Mesodermal cell (in vitro differentiated cells): ENCODE measurements around the gene MACROD2.
A peak's percentile ranks its signal among the peaks of the same experiment; 100 is the strongest.

Experiments used
- H3K27ac ChIP-seq: 2 replicates; pipeline ENCODE4 v1.7.0; 2013; ENCODE audit warnings: mild to moderate bottlenecking, low read depth, low read length, moderate library complexity; ENCODE audit not compliant: severe bottlenecking
- H3K36me3 ChIP-seq: 2 replicates; pipeline ENCODE4 v1.7.1; 2013; ENCODE audit warnings: mild to moderate bottlenecking, low read length, moderate library complexity; ENCODE audit not compliant: control insufficient read depth, insufficient read depth
- H3K4me1 ChIP-seq: one replicate; pipeline ENCODE4 v1.7.1; 2013; ENCODE audit warnings: mild to moderate bottlenecking, low read length; ENCODE audit not compliant: insufficient read depth, control insufficient read depth, poor library complexity, severe bottlenecking
- H3K4me3 ChIP-seq: 2 replicates; pipeline ENCODE4 v1.7.0; 2013; ENCODE audit warnings: low read length, control low read depth, mild to moderate bottlenecking; ENCODE audit not compliant: insufficient read depth, poor library complexity, severe bottlenecking; ENCODE audit errors: extremely low read depth
- H3K9me3 ChIP-seq: 2 replicates; pipeline ENCODE4 v1.7.1; 2013; ENCODE audit warnings: mild to moderate bottlenecking, low read length, moderate library complexity; ENCODE audit not compliant: control insufficient read depth
- WGBS, 2 experiments: methylation state at CpG; one replicate each; pipeline ENCODE4 v1.1.5; 2013; ENCODE audit warnings: missing lambda C conversion rate in 2 of 2; ENCODE audit not compliant: insufficient coverage in 2 of 2; 5-methylcytosine and 5-hydroxymethylcytosine counted together

MACROD2 gene

DNA sequence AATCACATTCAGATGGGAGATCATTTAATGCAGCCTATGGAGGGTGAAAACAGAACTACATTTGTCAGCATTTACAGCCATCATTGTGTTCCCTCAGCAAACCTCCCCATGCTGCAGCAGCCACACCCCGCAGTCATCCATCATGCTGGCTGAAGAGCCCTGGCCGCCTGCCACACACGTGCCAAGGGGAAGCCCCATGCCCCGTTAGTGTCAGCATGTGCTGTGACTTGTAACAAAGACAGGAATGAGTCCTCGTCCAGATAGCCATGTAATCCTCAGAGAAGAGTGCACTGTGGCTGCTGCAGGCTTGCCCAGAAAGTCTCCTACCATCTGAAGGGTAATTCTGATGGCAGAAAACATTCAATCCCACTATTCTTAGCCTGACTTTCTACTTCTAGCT is 1480.2 kb downstream of the MACROD2 start:
- Histone ChIP-seq H3K4me3 (no peak overlapping the region), H3K27ac (no peak overlapping the region), H3K4me1 (no peaks in the 10 kb centered on the region), H3K9me3 (no peaks in the 10 kb centered on the region), H3K36me3 (no peaks in the 10 kb centered on the region)
- WGBS, 2 experiments, result 60 to 71% methylated on average over 4 to 5 of the region's 5 CpGs

DNA sequence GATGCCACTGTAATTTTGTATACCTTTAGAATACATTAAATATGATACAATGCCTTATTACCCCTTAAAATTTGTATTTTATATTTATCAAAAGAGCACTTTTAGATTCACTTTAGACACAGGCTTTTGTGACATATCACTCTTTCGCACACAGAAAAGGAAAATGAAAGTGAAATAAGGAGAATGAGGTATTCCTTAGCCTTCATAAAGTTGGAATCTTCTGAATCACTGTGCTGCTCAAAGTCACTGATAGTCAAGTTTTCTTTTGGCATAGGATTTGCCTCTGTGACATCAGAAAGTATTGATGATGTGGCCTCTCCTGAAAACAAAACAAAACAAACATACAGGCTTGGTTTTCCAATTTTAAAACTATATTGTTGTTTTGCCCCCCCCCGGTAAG is 1480.9 kb downstream of the MACROD2 start:
- Histone ChIP-seq H3K9me3 (no peaks in the 10 kb centered on the region), H3K4me1 (no peaks in the 10 kb centered on the region), H3K36me3 (no peaks in the 10 kb centered on the region), H3K4me3 (no peak overlapping the region), H3K27ac (no peak overlapping the region)
- WGBS, 2 experiments, result no CpG with 5 or more reads among the region's 2 CpGs

DNA sequence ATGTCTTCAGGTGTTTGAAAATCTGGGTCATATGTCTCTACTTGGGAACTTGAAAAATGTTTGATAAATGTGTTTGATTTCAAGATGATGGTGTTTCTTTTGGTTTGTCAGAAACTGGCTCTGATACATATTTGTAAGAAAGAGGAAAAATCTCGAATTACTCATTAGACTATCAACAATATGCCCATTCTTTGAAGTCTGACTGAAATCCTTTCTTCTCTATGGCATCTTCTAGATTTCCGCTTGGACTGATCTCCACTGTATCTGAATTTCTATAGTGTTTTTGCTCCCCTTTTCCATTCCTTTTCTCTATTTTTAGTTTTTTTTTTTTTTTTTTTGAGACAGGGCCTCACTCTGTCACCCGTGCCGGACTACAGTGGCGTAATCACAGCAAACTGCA is 1481.5 kb downstream of the MACROD2 start:
- Histone ChIP-seq H3K4me1 (no peaks in the 10 kb centered on the region), H3K36me3 (no peaks in the 10 kb centered on the region), H3K9me3 (no peaks in the 10 kb centered on the region), H3K4me3 (no peak overlapping the region), H3K27ac (no peak overlapping the region)
- 82 to 100% methylated on average over 3 of the region's 5 CpGs for WGBS, 2 experiments

DNA sequence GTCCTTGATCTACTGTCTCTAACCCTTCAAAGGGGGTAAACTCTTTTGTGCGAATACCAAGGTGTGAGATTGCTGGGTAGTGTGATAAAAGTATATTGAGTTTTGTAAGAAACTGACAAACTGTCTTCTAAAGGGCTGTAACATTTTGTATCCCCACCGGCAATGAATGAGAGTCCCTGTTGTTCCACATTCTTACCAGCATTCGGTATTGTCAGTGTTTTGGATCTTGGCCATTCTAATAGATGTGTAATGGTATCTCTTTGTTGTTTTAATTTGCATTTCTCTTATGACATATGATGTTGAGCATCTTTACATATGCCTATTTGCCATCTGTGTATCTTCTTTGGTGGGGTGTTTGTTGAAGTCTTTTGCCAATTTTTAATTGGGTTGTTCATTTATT is 1487.2 kb downstream of the MACROD2 start:
- H3K9me3 ChIP-seq, result no peaks in the 10 kb centered on the region
- WGBS, 2 experiments, result 82 to 100% methylated on average over 2 of the region's 3 CpGs
- no peaks in the 10 kb centered on the region for H3K36me3 ChIP-seq
- peaks cover 16% of the 10 kb centered on the region for H3K4me1 ChIP-seq
- no peak overlapping the region for H3K27ac ChIP-seq
- H3K4me3 ChIP-seq, result no peak overlapping the region

DNA sequence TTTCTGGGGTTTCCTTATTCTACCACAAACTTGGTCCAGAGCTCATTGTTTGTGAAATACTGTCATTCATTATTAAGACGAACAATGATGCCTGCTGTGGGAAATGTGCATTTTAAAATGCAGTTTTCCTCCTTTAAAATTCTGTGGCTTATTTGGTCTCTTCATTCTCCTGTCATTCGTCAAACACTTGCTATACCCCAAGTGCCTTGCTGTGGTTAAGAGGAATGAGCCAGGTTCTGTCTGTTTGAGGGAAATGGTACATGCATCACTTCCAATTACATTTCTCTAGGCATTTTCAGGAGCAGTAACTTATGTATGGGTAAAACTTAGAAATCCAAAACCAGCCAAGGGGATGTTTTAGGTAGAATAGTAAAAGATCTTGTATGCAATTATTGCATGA is 1490.2 kb downstream of the MACROD2 start:
- Histone ChIP-seq H3K36me3 (no peaks in the 10 kb centered on the region), H3K9me3 (no peaks in the 10 kb centered on the region), H3K4me3 (no peak overlapping the region), H3K27ac (no peak overlapping the region), H3K4me1 (peaks cover 16% of the 10 kb centered on the region)
- WGBS, 2 experiments, result 60% methylated on average over 1 of the region's 2 CpGs; no CpG with 5 or more reads in 1 of the 2 experiments

DNA sequence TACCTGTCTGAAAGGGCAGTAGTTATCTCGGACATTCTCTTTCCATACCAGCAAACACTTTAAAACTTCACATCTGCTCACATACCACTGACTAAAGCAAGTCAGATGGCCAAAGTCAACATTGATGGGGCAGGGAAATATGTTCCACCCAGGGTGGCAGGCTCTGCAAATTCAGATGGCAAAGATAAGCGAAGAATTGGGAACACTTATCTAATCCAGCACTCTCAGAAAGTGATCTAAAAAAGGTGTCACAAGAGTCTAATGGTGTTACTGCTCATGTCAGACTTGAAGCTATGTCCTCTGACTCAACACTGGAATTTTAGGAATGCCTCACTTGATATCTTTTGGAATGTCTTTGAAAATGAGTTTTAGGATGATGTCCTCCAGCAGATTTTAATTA is 1491.7 kb downstream of the MACROD2 start:
- H3K4me3 ChIP-seq, result no peak overlapping the region
- H3K27ac ChIP-seq, result peak overlapping the region; percentile 7
- WGBS, 2 experiments, result 67 to 100% methylated on average over 1 of the region's 2 CpGs

DNA sequence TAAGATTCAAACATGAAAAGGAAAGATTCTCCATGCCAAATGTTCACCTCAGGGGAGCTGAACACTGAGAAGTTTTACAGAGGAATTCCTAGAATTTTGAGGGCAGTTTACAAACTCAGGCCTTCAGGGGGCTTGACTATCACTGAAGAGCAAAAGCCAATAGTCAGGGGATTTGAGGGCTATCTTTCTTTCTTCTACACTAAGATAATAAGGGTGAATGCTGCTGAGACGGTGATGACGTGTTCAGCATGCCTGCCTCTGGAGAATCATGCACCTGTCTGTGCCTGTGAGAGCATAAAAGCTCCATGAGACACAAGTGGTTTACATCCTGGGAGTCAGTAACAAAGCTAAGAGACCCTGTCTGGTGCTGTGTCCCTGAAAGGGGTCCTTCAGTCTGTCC is 1492.4 kb downstream of the MACROD2 start:
- peak overlapping the region; percentile 64 for H3K27ac ChIP-seq
- WGBS, 2 experiments, result 75 to 80% methylated on average over 1 to 2 of the region's 2 CpGs
- H3K9me3 ChIP-seq, result no peaks in the 10 kb centered on the region
- peaks cover 16% of the 10 kb centered on the region for H3K4me1 ChIP-seq
- H3K36me3 ChIP-seq, result no peaks in the 10 kb centered on the region
- no peak overlapping the region for H3K4me3 ChIP-seq

More for the DNA sequence above, 1491.7 kb downstream of the MACROD2 start:
- Histone ChIP-seq H3K9me3 (no peaks in the 10 kb centered on the region), H3K36me3 (no peaks in the 10 kb centered on the region), H3K4me1 (peaks cover 16% of the 10 kb centered on the region)

DNA sequence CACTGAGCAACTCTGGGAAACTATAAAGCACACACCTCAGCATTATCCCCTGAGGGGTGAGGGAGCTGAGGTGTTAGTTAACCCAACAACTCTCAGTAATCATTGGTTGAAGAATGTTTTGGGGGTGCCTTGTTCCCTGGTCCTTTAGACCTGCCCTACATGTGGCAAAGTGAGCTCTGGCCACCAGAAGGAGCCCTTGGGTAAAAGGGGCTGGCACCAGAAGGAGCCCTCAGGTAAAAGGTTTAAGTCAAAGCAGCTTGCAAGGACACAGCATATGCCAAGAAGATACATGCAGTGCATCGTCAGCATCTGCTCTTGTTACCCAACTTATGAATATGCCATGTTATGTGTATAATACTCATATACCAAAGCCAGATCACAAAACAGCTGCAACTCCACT is 1496.3 kb downstream of the MACROD2 start:
- Histone ChIP-seq H3K4me3 (no peak overlapping the region), H3K36me3 (no peaks in the 10 kb centered on the region), H3K27ac (no peak overlapping the region), H3K9me3 (no peaks in the 10 kb centered on the region), H3K4me1 (peaks cover 5% of the 10 kb centered on the region)
- WGBS, 2 experiments, result no CpG with 5 or more reads among the region's 1 CpG

DNA sequence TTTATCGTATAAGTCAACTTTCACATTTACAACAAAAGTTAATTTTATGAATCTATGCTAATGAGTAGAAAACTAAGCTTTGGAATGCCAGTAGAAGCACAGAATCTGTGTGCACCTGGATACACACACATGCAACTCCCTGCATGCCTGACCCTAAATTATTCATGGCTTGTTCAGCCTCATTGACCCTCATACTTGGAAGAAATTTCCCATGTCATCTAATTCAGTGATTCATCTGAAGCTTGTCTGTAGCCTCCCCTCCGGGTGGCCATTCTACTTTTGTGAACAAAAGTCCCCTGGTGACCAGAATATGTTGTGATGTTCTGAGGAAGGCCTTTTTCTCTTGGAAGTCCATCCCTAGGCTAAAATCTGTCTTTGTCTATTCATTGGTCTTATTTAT is 1499.5 kb downstream of the MACROD2 start:
- no CpG with 5 or more reads among the region's 2 CpGs for WGBS, 2 experiments
- no peaks in the 10 kb centered on the region for H3K9me3 ChIP-seq
- H3K4me1 ChIP-seq, result peaks cover 12% of the 10 kb centered on the region
- H3K27ac ChIP-seq, result no peak overlapping the region
- no peak overlapping the region for H3K4me3 ChIP-seq
- no peaks in the 10 kb centered on the region for H3K36me3 ChIP-seq

DNA sequence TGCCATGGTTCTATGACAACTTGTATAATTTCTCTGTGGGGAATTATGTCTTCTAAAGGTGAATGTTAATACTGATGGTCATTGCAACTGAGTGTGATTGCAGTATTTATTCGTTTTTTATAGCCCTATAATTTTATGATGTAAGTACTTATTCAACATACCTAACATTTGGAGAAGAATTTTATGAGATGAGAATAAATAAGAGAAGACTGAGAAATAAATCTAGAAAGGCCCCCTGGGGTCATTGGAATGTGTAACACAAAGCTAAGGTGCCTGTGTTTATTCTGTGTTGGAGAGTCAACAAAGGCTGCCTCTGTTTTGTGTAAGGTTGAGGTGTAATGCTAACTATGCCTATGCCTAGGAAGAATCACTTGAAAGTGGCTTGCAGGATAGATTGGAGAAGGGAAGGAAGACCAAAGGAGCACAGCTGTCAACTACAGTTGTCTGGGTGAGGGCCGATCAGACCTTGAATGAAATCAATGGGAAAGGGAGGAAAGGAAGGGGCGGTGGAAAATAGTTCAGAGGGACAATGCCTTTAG is 1501.3 kb downstream of the MACROD2 start:
- Histone ChIP-seq H3K4me3 (no peak overlapping the region), H3K27ac (no peak overlapping the region), H3K9me3 (no peaks in the 10 kb centered on the region), H3K4me1 (peaks cover 17% of the 10 kb centered on the region), H3K36me3 (no peaks in the 10 kb centered on the region)
- WGBS, 2 experiments, result 93 to 95% methylated on average over 2 of the region's 3 CpGs

DNA sequence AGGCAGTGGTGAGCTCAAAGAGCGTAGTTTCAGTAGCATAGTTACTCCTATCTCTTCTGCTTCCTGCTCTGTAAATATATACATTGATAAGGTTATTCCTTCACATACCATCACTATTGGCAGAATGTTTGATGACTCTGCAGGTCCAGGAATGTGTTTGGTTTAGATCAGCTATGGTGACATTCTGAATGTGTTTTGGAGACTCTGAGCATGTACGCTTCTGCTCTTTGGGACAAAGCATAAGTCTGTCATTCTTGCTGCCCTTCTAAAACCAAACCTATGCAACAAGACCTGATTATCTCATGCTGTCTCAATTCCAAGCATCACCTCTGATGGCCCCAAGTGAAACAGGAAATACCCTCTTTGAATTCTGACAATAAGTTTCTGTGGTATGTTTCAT is 1503.6 kb downstream of the MACROD2 start:
- Histone ChIP-seq H3K4me3 (no peak overlapping the region), H3K36me3 (no peaks in the 10 kb centered on the region), H3K27ac (peak overlapping the region; percentile 52), H3K4me1 (peaks cover 17% of the 10 kb centered on the region), H3K9me3 (no peaks in the 10 kb centered on the region)
- WGBS, 2 experiments, result no CpG with 5 or more reads among the region's 2 CpGs
